ENCODE measurements around the gene ZDHHC11.

ZDHHC11 gene, protein sequence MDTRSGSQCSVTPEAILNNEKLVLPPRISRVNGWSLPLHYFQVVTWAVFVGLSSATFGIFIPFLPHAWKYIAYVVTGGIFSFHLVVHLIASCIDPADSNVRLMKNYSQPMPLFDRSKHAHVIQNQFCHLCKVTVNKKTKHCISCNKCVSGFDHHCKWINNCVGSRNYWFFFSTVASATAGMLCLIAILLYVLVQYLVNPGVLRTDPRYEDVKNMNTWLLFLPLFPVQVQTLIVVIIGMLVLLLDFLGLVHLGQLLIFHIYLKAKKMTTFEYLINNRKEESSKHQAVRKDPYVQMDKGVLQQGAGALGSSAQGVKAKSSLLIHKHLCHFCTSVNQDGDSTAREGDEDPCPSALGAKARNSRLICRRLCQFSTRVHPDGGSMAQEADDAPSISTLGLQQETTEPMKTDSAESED

DNA sequence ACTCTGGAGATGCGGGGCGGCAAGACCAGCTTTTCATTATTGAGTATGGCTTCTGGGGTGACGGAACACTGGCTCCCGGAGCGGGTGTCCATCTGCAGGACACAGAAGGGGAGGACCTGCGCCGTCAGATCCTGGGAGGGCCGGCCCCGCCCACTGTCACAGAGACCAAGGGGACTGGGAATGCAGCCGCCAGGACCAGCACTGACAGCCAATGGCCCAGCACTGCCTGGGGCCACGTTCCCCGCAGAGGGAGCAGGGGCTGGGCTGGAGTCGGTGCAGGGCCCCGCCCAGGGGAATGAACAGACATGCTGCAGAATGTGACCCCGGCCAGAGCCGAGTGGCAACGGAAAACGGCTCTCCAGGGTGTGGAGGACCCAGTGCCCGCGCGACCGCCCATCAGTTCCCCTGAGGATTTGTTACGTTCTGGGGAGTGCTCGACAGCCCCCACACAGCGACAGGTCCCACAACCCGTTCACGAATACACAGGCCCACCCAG is at the start of gene ZDHHC11:
ZDHHC11 (minus strand) TSS at position 476 of the 496 bp plus-strand sequence; CDS start at position 92, 384 bp downstream.
- no peaks in the 10 kb centered on the region for H3K79me2 ChIP-seq (ENCODE audit: low read length)
- H2AFZ ChIP-seq (ENCODE audit: low read depth, low read length) = no peak within 1 kb of the TSS
- H3K4me3 ChIP-seq (ENCODE audit: low read length) = no peak within 1 kb of the TSS
- no peak within 1 kb of the TSS for H3K27ac ChIP-seq (ENCODE audit: low read length)
- no peak within 1 kb of the TSS for H3K9ac ChIP-seq (ENCODE audit: low read length)
- no peak within 1 kb of the TSS for H3K4me2 ChIP-seq (ENCODE audit: low read length)
- H3K4me1 ChIP-seq (ENCODE audit: low read length) = peaks cover 6% of the 10 kb centered on the region
- no peaks in the 10 kb centered on the region for H3K36me3 ChIP-seq (replicated peaks; ENCODE audit: low read depth, low read length)
- TF ChIP-seq, protein P1, sequence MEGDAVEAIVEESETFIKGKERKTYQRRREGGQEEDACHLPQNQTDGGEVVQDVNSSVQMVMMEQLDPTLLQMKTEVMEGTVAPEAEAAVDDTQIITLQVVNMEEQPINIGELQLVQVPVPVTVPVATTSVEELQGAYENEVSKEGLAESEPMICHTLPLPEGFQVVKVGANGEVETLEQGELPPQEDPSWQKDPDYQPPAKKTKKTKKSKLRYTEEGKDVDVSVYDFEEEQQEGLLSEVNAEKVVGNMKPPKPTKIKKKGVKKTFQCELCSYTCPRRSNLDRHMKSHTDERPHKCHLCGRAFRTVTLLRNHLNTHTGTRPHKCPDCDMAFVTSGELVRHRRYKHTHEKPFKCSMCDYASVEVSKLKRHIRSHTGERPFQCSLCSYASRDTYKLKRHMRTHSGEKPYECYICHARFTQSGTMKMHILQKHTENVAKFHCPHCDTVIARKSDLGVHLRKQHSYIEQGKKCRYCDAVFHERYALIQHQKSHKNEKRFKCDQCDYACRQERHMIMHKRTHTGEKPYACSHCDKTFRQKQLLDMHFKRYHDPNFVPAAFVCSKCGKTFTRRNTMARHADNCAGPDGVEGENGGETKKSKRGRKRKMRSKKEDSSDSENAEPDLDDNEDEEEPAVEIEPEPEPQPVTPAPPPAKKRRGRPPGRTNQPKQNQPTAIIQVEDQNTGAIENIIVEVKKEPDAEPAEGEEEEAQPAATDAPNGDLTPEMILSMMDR (IDR thresholded peaks at IDR 0.05; ENCODE audit: low read depth, low read length) = no peak
- no peak for TF ChIP-seq EZH2phosphoT487 (IDR thresholded peaks at IDR 0.05; ENCODE audit: low read depth)
- H3K27me3 ChIP-seq (ENCODE audit: low read depth, low read length) = no peaks in the 10 kb centered on the region
- no peaks in the 10 kb centered on the region for H3K9me3 ChIP-seq (ENCODE audit: insufficient read depth, low read length)
- H4K20me1 ChIP-seq (ENCODE audit: insufficient read depth, low read length) = no peaks in the 10 kb centered on the region

DNA sequence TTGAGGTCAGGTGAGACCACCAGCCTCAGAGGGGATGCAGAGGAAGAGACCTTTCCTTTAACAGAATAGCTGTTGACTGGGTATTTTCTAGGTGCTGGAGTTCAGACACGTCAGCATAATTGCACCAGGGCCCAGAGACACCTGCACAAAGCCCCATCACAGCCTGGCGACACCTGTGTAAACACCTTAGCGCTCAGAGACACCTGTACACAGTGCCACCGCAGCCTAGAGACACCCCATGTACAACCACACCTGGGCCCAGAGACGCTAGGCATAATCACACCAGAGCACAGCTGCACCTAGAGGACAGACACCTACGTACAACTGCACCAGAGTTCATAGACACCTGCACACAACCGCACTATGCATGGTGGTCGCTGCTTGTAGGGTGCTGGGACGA is 42.9 kb upstream of the ZDHHC11 start:
- Histone ChIP-seq H3K27me3 (ENCODE audit: low read depth, low read length) (no peaks in the 10 kb centered on the region), H3K4me1 (ENCODE audit: low read length) (peaks cover 13% of the 10 kb centered on the region), H4K20me1 (ENCODE audit: insufficient read depth, low read length) (no peaks in the 10 kb centered on the region), H3K9me3 (ENCODE audit: insufficient read depth, low read length) (no peaks in the 10 kb centered on the region), H3K36me3 (replicated peaks; ENCODE audit: low read depth, low read length) (peaks cover 38% of the 10 kb centered on the region), H3K27ac (ENCODE audit: low read length) (no peak overlapping the region), H3K9ac (ENCODE audit: low read length) (peak overlapping the region; percentile 93), H3K4me2 (ENCODE audit: low read length) (peak overlapping the region; percentile 96), H3K4me3 (ENCODE audit: low read length) (peak overlapping the region; percentile 99), H2AFZ (ENCODE audit: low read depth, low read length) (no peak overlapping the region), H3K79me2 (ENCODE audit: low read length) (peaks cover 77% of the 10 kb centered on the region)
- no peak for TF ChIP-seq EZH2phosphoT487 (IDR thresholded peaks at IDR 0.05; ENCODE audit: low read depth)
- TF ChIP-seq, protein P1 (IDR thresholded peaks at IDR 0.05; ENCODE audit: low read depth, low read length) = no peak

DNA sequence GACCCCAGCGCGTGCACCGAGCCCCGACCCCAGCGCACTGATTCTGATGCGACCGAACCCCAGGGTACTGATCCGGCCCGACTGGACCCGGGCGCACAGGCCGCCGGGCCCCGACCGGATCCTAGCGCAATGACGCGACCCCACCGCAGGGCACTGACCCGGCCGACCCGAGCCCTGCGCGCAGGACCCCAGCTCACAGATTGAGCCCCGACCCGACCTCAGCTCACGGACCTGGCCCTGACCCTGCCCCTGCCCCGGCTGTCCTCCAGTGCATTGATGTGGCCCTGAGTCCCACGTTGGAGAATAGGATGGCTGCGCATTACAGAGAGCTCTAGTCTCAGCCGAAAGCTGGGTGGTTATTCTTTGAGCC is 42.3 kb upstream of the ZDHHC11 start:
- peaks cover 13% of the 10 kb centered on the region for H3K4me1 ChIP-seq (ENCODE audit: low read length)
- H3K27me3 ChIP-seq (ENCODE audit: low read depth, low read length) = no peaks in the 10 kb centered on the region
- 0 out of 2 replicates have a peak overlapping the region, but pooled peaks have one; percentile 31 for H2AFZ ChIP-seq (ENCODE audit: low read depth, low read length)
- no peaks in the 10 kb centered on the region for H3K9me3 ChIP-seq (ENCODE audit: insufficient read depth, low read length)
- peak overlapping the region; percentile 93 for H3K9ac ChIP-seq (ENCODE audit: low read length)
- H3K4me2 ChIP-seq (ENCODE audit: low read length) = peak overlapping the region; percentile 96
- no peak overlapping the region for H3K27ac ChIP-seq (ENCODE audit: low read length)
- no peaks in the 10 kb centered on the region for H4K20me1 ChIP-seq (ENCODE audit: insufficient read depth, low read length)
- peaks cover 43% of the 10 kb centered on the region for H3K36me3 ChIP-seq (replicated peaks; ENCODE audit: low read depth, low read length)
- no peak for TF ChIP-seq EZH2phosphoT487 (IDR thresholded peaks at IDR 0.05; ENCODE audit: low read depth)
- TF ChIP-seq, protein P1 (IDR thresholded peaks at IDR 0.05; ENCODE audit: low read depth, low read length) = no peak
- H3K4me3 ChIP-seq (ENCODE audit: low read length) = peak overlapping the region; percentile 99
- H3K79me2 ChIP-seq (ENCODE audit: low read length) = peaks cover 81% of the 10 kb centered on the region

DNA sequence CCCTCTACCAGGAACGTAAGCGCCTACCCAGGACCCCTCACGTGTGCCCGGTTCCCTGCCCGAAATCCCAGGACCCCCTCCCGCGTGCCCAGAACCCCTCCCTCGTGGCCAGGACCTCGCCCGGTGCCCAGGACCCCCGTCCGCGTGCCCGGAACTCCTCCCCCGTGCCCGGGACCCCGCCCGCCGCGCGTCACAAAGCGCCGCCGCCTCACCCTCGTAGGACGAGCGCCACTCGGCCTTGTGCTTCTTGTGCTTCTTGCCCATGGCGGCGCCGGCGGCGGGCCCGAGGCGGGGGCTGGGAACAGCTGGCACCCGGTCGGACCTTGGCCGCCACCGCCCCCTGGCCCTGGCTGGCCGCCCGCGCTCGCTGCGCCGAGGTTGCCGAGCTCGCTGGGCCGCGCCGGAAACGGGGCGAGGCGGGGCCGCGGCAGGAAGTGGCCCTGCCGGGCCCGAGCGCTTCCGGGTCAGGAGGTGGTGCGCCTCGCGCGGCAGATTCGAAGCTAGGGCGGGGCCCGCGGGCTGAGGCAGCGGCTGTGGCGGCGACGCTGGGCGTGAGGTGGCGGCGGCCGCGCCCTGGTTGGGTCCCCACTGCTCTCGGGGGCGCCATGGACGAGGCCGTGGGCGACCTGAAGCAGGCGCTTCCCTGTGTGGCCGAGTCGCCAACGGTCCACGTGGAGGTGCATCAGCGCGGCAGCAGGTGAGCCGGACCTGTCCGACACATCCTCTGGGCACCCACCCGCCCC is 41.8 kb upstream of the ZDHHC11 start, which contains the start of the genes BRD9 and TRIP13:
BRD9 (minus strand) TSS at position 408 of the 743 bp plus-strand sequence; CDS start at position 264, 144 bp downstream.
TRIP13 (plus strand) TSS at position 491 of the 743 bp plus-strand sequence; CDS start at position 606, 115 bp downstream.
- H3K36me3 ChIP-seq (replicated peaks; ENCODE audit: low read depth, low read length) = peaks cover 47% of the 10 kb centered on the region
- no peaks in the 10 kb centered on the region for H4K20me1 ChIP-seq (ENCODE audit: insufficient read depth, low read length)
- peak within 1 kb of the TSS; percentile 96 for H3K4me2 ChIP-seq (ENCODE audit: low read length)
- H2AFZ ChIP-seq (ENCODE audit: low read depth, low read length) = peak within 1 kb of the TSS; percentile 31; the same call in 1 of the 2 replicates
- no peaks in the 10 kb centered on the region for H3K9me3 ChIP-seq (ENCODE audit: insufficient read depth, low read length)
- no peak for TF ChIP-seq EZH2phosphoT487 (IDR thresholded peaks at IDR 0.05; ENCODE audit: low read depth)
- TF ChIP-seq, protein P1 (IDR thresholded peaks at IDR 0.05; ENCODE audit: low read depth, low read length) = no peak
- peaks cover 84% of the 10 kb centered on the region for H3K79me2 ChIP-seq (ENCODE audit: low read length)
- peak within 1 kb of the TSS; percentile 93 for H3K9ac ChIP-seq (ENCODE audit: low read length)
- peaks cover 13% of the 10 kb centered on the region for H3K4me1 ChIP-seq (ENCODE audit: low read length)
- H3K4me3 ChIP-seq (ENCODE audit: low read length) = peak within 1 kb of the TSS; percentile 99
- H3K27ac ChIP-seq (ENCODE audit: low read length) = peak within 1 kb of the TSS; percentile 48
- H3K27me3 ChIP-seq (ENCODE audit: low read depth, low read length) = no peaks in the 10 kb centered on the region

All from OCI-LY3 (cell line).